Suppressor macrophage treated with lipopolysaccharide for 1 hour (primary cell): ENCODE results near the gene RPTOR.

Source experiments
- DNase-seq, 3 donors: peaks; one replicate each; pipeline ENCODE4 v3.0.0-alpha.2; 2020 to 2022

RPTOR gene

GRCh38 chr17:80591788-80592187 is 47.1 kb downstream of the RPTOR start:
- DNase-seq = no peak

DNA sequence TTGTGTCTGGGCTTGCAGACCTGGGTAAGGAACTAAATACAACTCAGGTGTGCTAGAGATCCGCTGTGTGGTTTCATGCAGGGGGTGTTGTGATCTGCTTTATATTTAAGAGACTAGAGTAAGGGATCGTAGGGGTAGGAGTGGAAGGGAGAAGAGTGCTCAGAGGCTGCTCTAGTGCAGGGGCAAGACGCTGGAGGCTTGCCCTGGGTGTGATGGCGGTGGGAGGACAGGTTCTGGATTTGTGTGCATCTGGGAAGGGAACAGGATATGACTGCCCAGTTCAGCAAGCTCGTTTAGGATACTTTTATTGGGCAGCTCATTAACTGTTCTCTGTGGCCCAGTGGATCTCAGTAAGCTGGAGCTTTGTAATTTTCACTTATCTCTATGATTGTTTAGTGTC is 47.6 kb downstream of the RPTOR start:
- no peak for DNase-seq

GRCh38 chr17:80593181-80593580 is 48.5 kb downstream of the RPTOR start:
- no peak for DNase-seq

GRCh38 chr17:80594431-80595269 is 50.0 kb downstream of the RPTOR start:
- DNase-seq = no peak

GRCh38 chr17:80596760-80597608 is 52.3 kb downstream of the RPTOR start:
- no peak for DNase-seq

DNA sequence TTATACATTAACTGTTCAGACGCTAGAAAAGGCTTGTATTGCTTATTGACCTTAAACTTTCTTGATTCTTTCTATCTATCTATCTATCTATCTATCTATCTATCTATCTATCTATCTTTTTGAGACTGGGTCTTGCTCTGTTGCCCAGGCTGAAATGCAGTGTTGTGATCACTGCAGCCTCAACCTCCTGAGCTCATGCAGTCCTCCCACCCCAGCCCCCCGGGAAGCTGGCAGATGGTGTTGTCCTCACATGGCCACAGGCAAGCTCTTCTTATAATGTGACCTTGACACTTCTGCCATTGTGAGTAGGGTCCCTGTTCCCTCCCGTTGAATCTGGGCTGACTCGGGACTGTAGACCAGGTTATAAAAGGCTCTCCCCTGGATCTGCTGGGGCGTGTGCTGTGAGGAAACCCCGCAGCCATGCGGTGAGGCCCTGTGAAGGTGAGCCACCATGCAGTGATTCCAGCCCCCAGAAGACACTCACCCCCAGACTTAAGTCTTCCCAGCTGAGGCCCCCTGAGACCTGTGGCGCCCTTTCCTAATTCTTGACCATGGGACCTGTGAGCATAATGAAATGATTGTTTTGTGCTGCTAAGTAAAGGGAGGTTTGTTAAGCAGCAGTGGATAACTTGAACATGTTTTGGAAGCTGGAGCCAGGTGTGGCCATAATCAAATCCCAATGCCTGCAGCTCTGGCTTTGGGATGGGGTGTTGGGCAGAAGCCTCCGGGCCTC is 54.3 kb downstream of the RPTOR start:
- no peak for DNase-seq

DNA sequence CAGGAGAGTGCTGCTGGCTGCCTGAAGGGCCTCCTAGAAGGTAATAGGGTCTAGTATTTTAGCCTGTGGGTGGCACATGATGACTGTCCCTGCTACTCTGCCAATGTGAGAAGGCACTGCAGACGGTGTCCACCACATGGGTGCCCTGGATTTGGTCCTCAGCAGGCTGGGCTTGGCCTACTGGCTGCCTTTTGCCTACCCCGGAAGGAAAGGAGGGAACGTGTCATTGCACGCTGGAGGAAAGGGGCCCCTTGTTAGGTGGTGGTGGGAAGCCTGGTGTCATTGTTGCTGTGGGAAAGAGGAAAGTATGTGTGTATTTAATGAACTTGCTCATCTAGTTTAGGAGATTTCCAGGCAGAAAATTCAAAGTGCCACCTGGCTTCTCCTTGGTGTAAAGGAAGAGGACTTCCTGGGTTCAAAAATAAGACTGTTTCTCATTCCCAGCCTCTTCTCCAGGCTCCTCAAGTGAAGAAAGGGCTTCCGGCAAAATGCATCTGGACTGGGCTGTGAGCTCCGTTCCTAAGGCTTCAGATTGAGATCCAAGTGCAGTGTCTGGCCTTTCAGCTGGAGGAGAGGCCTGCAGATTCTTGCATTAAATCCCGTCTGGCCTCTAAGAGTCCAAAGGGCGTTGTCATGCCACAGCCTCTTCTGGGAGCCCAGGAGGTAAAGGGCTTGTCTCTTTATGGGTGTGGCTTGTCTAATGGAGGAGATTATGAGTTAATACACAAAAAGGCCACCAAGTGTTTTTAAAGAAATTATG is 55.1 kb downstream of the RPTOR start:
- DNase-seq = no peak

- DNase-seq = no peak
These were observed 56.5 kb downstream of the RPTOR start for GRCh38 chr17:80601146-80601545.

DNA sequence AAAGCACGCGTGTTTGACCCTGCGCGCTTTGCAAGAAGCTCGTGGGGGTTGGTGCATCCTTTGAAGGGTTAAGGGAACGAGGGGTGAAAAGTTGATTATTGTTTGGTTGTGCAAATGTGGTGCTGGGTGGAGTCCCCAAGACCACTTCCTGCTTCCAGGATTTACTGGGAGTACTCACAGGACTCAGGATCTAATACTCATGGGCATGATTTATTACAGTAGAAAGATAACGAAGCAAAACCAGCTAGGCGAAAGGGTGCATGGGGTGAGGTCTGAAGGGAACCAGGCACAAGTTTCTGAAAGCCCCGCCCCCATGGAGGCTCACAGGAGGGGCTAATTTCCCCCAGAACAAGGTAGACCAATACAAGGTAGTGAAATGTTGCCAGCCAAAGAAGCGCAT is 58.8 kb downstream of the RPTOR start:
- no peak for DNase-seq

DNA sequence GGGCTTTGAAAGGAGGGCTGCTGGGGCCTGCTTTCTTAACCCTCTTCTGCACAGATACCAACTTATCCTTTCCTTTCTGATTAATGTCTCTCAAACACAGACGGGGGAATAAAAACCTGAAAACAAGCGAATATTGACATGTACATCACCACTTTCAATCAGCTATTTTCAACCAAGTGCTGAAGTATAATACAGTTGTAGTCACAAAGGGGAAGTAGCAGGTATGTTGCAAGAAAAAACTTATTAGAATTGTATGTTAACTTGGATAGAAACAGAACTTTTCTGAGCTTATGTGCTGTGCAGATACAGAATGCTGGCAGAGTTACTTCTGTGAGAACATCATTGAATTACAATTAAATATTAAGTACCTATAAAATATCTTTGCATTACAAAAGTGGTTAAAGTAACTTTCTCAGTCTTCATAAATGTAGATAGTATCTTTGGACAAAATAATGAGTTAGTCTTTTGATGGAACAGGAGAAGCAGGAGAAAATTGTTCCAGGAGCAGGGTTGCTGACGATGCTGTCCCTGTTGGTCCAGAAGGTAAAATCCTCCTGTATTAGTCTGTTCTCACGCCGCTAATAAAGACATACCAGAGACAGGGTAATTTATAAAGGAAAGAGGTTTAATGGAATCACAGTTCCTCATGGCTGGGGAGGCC is 59.5 kb downstream of the RPTOR start:
- peak; percentile 30 to 62 (median 56) for DNase-seq

DNA sequence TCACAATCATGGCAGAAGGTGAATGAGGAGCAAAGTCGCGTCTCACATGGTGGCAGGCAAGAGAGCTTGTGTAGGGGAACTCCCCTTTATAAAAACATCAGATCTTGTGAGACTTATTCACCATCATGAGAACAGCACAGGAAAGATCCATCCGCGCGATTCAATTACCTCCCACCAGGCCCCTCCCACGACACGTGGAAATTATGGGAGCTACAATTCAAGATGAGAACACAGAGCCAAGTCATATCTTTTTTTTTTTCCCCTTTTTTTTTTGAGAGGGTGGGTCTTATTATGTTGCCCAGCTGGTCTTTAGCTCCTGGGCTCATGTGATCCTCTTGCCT is 60.0 kb downstream of the RPTOR start:
- DNase-seq = peak; percentile 44 to 76 (median 60)

DNA sequence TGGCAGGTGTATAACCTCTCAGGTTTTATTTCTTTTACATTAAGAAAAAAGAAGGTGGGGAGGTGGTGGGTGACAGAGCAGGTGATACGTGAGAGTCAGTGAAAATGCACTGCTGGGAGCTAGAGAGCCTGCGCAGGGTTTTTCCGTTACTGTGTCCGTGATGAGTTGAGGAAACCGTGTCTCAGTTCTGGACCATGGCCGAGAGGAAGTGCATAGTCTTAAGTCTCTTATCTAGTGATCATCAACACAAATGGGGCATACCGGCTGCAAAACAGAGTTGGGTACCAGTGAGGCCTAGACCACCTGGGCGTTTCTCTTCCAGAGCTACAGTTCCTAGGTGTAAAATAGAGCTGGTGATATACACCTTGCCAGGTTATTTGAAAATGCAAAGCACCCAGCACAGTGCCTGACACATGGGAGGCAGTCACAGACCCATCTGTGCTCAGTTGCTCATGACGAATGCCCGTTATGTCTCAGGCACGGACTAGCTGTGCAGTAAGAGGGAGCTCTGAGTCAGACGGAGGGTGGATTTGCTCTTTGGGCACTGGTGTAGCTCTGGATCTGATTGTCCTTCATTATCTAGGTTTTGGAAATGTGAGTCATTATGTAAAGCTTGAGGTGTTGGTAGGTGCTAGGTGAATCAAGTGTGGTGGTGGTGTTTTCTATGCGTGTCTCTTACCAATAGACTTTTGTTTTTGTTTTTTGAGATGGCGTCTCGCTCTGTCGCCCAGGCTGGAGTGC is 60.9 kb downstream of the RPTOR start:
- DNase-seq = no peak

DNA sequence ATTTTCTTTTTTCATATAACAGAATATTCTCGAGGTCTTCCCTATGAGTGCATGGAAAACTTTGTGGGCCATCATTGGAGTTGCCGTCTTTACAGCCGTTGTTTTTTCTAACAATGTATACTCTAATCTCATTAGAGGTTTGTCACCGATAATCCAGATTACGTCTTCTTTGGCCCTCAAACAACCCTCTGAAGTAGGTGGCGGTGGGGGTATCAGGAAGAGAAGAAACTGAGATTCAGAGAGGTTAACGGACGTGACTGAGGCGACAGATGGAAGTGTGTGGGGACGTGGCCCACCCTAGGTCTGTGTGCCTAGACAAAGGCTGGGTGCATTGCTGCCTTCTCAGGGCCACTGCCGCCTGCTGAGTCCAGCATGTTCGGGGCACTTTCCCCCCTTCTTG is 63.7 kb downstream of the RPTOR start:
- DNase-seq = no peak

DNA sequence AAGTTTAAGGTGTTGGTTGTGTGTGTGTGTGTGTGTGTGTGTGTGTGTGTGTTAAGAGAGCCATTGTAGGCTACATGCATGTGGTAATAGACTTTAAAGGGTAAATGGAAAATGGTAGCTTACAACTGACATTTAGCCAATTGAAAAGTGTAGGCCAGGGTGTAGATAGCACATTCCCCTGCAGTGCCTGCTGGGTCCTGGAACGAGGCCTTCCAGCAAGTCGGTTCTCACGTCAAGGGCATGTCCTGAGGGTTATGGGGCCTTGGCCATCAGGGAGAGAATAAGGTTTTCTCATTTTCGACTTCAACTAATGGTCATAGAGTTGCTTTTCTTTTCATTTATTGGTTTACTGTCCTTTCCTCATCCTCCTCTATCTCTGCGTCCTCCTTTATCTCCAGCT is 65.1 kb downstream of the RPTOR start:
- no peak for DNase-seq

DNA sequence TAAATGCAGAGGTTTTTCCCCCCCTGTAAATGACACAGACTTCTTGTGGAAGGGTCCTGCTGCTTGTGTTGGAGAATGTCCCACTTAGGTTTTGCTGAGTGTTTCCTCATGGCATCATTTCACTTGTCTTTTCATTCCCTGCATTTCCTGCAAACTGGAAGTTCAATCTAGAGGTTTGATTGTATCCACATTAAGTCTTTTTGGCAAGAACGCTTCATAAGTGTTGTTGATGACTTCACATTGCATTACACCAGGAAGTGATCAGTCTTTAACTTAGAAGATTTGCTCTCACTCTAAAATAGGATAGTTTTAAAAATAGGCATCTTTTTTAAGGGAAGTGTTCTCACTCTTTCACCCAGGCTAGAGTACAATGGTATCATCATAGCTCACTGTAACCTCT is 67.2 kb downstream of the RPTOR start:
- DNase-seq = no peak

DNA sequence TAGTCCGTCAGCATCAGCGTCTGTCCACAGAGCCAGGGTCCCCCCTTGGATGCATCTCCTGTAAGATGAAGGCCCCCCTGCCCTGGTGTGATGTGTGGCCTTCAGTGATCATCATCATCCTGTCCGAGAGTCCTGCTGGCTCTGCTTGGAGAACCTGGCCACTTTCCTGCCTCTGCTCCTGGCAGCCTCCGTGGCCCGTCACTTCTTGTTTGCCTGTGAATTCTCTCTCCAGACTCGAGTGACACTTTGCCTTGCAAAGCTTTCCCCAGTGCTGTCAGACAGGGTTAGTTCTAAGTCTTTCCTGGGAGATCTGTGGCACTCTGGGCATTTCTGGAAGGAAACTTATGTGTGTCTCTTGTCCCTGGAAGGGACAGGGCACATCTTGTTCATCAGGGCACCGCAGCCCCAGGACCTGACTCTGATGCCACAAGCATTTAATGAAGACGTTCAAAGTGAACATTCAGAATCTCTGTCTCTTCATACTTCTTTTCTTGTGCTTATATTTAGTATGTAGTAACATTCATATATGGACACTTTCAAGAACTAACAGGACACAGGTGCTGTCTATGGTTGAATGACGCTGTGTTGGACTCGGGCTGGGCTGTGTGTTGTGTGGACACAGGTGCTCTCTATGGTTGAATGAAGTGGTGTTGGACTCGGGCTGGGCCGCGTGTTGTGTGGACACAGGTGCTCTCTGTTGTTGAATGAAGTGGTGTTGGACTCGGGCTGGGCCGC is 68.5 kb downstream of the RPTOR start:
- no peak for DNase-seq

DNA sequence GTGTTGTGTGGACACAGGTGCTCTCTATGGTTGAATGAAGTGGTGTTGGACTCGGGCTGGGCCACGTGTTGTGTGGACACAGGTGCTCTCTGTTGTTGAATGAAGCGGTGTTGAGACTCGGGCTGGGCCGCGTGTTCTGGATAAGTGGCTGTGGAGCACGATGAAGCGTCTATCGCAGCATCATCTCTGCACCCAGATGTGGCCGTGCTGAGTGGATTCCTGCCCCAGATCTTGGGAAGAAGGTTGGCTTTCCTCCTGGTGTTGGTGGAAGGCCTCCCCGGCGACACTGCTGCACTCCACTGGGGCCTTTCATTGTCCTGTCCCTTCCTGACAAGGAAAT is 69.1 kb downstream of the RPTOR start:
- no peak for DNase-seq

DNA sequence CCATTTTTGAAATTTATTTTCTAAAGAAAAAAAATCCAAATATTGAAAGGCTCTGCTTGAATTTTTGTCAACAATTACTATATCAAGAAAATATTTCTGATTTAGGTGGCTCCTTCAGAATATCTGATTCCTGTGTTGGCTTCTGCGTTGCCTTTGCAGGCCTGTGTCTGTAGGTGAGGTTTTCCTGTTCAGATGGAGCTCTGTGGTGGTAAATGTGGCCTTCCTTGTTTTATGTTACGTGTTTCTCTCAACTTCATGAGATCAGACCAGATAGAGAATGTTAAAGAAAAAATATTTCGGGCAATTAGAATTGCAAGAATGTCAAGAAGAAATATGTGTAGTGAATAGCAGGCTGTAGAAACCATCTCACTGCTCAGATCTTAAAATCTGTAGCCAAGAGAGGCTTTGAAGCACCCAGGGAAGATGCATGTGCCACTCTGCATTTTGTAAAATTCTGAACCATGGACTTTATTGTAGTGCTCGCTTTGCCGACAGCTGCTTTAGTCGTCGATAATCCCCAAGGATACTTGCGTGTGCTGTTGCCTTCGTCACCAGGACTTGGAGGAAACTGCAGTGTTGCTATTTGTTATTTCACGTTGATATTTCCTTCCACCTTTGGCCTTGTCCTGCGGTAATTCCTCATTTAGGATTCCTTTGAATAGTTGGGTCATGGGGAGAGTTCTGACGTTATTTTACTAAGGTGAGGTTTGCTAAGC is 69.9 kb downstream of the RPTOR start:
- no peak for DNase-seq

DNA sequence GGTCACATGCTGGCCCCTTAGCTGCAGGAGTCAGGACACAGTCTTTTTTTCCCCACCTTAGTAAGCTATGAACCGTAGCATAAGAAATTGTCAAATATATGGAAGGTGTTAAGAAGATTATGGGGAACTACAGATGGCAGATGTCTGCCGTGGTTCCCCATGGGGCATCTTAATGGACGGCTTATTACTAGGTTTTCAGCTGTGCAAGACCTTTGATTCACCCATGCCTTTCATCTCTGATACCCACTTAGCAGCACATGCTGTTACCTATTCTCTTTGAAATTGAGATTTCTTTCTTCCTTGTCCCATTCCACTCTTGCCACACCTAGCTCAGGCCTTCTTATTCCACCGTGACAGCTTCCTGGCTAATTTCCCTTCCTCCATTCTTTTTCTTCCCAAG is 70.7 kb downstream of the RPTOR start:
- no peak for DNase-seq

DNA sequence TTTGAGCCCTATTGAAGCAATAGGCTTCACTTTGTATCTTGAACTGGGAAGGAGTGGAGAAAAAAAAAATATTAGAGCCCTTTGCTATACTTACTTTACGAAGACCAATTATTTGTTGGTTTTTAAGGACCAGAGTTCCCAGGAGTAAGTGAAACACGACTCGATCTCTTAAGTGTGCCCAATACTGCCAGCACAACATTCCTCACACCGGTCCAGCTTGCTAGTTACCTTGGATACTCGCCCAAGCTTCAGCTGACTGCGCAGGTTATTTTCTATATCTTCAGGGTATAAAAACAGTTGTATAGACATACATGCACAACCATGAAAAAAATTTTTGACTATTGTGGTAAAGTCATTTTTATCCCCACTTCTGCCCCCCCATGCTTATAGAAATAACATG is 72.1 kb downstream of the RPTOR start:
- DNase-seq = no peak
